Measurements from ENCODE around the gene ACOX1. TPM values are rescaled to one million over a fixed set of nuclear protein-coding genes. Genes with fewer than 3 reads are reported as not detected.

The ACOX1 gene
- polyA plus RNA-seq, 3 donors: 21.6 to 49.7 (median 49.2) TPM

GRCh38 chr17:75891605-75892555 lies 87.1 kb downstream of the ACOX1 start:
- Mint-ChIP-seq H3K4me1 (peaks cover 17% of the 10 kb centered on the region), H3K36me3 (peaks cover 16 to 31% of the 10 kb centered on the region in 2 donors), H3K9me3 (peaks cover 0 to 2% (median 0%) of the 10 kb centered on the region in 7 donors), H3K27ac (no peak overlapping the region), H3K27me3 (ENCODE audit: low read depth in 3 of 3) (peaks cover 0 to 3% (median 3%) of the 10 kb centered on the region in 3 donors), H3K4me3 (no peak overlapping the region)
- Histone ChIP-seq H3K27ac (ENCODE audit: low read depth in 1 of 2, low read length in 2 of 2) (no peak overlapping the region), H2AFZ (ENCODE audit: insufficient read depth, low read depth, low read length, poor library complexity, severe bottlenecking) (no peak overlapping the region), H4K20me1 (ENCODE audit: insufficient read depth, low read length) (peaks cover 23% of the 10 kb centered on the region), H3K4me1 (ENCODE audit: control insufficient read depth in 1 of 2, insufficient read depth in 2 of 2, low read length in 2 of 2) (peaks cover 13 to 16% of the 10 kb centered on the region in 2 donors), H3K9me3 (replicated peaks in 1 of 2; ENCODE audit: control insufficient read depth in 1 of 2, insufficient read depth in 1 of 2, low read length in 2 of 2) (no peaks in the 10 kb centered on the region), H3K36me3 (replicated peaks in 1 of 2; ENCODE audit: control insufficient read depth in 1 of 2, insufficient read depth in 2 of 2, low read length in 2 of 2) (peaks cover 15 to 34% of the 10 kb centered on the region in 2 donors), H3K4me2 (replicated peaks; ENCODE audit: extremely low read depth, low read length, poor library complexity, severe bottlenecking) (no peak overlapping the region), H3K4me3 (replicated peaks in 1 of 3; ENCODE audit: low read depth in 2 of 3, low read length in 3 of 3) (no peak overlapping the region), H3K9ac (ENCODE audit: insufficient read depth, low read length, poor library complexity, severe bottlenecking) (no peak overlapping the region), H3K27me3 (ENCODE audit: control insufficient read depth in 2 of 2, insufficient read depth in 2 of 2, low read length in 2 of 2) (no peaks in the 10 kb centered on the region), H3K79me2 (ENCODE audit: insufficient read depth, low read length) (peaks cover 17% of the 10 kb centered on the region)
- no peak for DNase-seq
- intact Hi-C loops (cut with micrococcal nuclease): no loop called here
- WGBS (ENCODE audit: insufficient coverage): 95% methylated on average over 22 of the region's 32 CpGs
- TF ChIP-seq, protein P1, sequence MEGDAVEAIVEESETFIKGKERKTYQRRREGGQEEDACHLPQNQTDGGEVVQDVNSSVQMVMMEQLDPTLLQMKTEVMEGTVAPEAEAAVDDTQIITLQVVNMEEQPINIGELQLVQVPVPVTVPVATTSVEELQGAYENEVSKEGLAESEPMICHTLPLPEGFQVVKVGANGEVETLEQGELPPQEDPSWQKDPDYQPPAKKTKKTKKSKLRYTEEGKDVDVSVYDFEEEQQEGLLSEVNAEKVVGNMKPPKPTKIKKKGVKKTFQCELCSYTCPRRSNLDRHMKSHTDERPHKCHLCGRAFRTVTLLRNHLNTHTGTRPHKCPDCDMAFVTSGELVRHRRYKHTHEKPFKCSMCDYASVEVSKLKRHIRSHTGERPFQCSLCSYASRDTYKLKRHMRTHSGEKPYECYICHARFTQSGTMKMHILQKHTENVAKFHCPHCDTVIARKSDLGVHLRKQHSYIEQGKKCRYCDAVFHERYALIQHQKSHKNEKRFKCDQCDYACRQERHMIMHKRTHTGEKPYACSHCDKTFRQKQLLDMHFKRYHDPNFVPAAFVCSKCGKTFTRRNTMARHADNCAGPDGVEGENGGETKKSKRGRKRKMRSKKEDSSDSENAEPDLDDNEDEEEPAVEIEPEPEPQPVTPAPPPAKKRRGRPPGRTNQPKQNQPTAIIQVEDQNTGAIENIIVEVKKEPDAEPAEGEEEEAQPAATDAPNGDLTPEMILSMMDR (IDR thresholded peaks at IDR 0.05): no peak

Other genes starting within 250 kb of the ACOX1 start
- 100 to 1,000 TPM in 1 of 3 donors, 10 to 100 TPM in 2; 44.8 to 108 (median 84.3) TPM for gene GALK1, start 214.0 kb downstream of the ACOX1 start, polyA plus RNA-seq
- 10 to 100 TPM in 1 of 3 donors, 1 to 10 TPM in 2; 6.3 to 12.9 (median 7.8) TPM for gene UNK, start 194.4 kb downstream of the ACOX1 start, polyA plus RNA-seq
- gene UNC13D, start 134.8 kb downstream of the ACOX1 start, polyA plus RNA-seq: 100 to 1,000 TPM in 1 of 3 donors, 10 to 100 TPM in 2; 28.4 to 111 (median 53.3) TPM
- 10 to 100 TPM; 62.4 to 93.3 (median 67.9) TPM for gene WBP2, start 123.8 kb downstream of the ACOX1 start, polyA plus RNA-seq
- under 1 TPM in 1 of 3 donors, not detected in 2; 0.20 TPM for gene TRIM47, start 100.6 kb downstream of the ACOX1 start, polyA plus RNA-seq
- gene TRIM65, start 82.2 kb downstream of the ACOX1 start, polyA plus RNA-seq: 10 to 100 TPM in 1 of 3 donors, 1 to 10 TPM in 2; 5.6 to 10.4 (median 5.9) TPM
- 10 to 100 TPM; 27.8 to 44.1 (median 36.0) TPM for gene MRPL38, start 74.3 kb downstream of the ACOX1 start, polyA plus RNA-seq
- gene FBF1, start 38.1 kb downstream of the ACOX1 start, polyA plus RNA-seq: 1 to 10 TPM in 1 of 3 donors, under 1 TPM in 2; 0.32 to 4.4 (median 0.62) TPM
- gene TEN1, start 74 bp upstream of the ACOX1 start, polyA plus RNA-seq: 10 to 100 TPM; 22.4 to 37.2 (median 31.3) TPM
- 10 to 100 TPM in 1 of 3 donors, not detected in 2; 25.5 TPM for gene CDK3, start 21.7 kb upstream of the ACOX1 start, polyA plus RNA-seq
- gene EVPL, start 48.1 kb upstream of the ACOX1 start, polyA plus RNA-seq: not detected
- 10 to 100 TPM; 27.4 to 47.1 (median 42.1) TPM for gene SRP68, start 93.4 kb upstream of the ACOX1 start, polyA plus RNA-seq
- gene GALR2, start 95.6 kb upstream of the ACOX1 start, polyA plus RNA-seq: 1 to 10 TPM in 2 of 3 donors, under 1 TPM in 1; 0.22 to 4.8 (median 1.1) TPM
- gene ZACN, start 100.0 kb upstream of the ACOX1 start, polyA plus RNA-seq: under 1 TPM in 1 of 3 donors, not detected in 2; 0.09 TPM
- gene EXOC7, start 124.6 kb upstream of the ACOX1 start, polyA plus RNA-seq: 10 to 100 TPM; 30.7 to 86.5 (median 42.4) TPM
- gene FOXJ1, start 162.1 kb upstream of the ACOX1 start, polyA plus RNA-seq: not detected